GM12878 (cell line): ENCODE data around the gene IGF1R.

Experiments used
- ESRRA ChIP-seq: IDR thresholded peaks from 2 replicates; pipeline ENCODE4 v1.6.1; 2012; ENCODE audit warnings: mild to moderate bottlenecking, low read length, improper control_type of control experiment
- MXI1 ChIP-seq: fragments of 150-350 bp; IDR thresholded peaks from 2 replicates; pipeline ENCODE4 v1.6.1; 2011; ENCODE audit warnings: low read depth, mild to moderate bottlenecking, inconsistent platforms, low read length, improper control_type of control experiment
- PAX8 ChIP-seq: fragments of 450-650 bp; IDR thresholded peaks from 2 replicates; pipeline ENCODE4 v1.6.1; 2017; ENCODE audit warnings: mild to moderate bottlenecking, moderate library complexity
- POLR2A ChIP-seq: IDR thresholded peaks from 2 replicates; pipeline ENCODE4 v1.6.1; 2011; ENCODE audit warnings: low read depth, mild to moderate bottlenecking, low read length
- POLR2AphosphoS5 ChIP-seq: IDR thresholded peaks from 2 replicates; pipeline ENCODE4 v1.6.1; 2011; ENCODE audit warnings: mild to moderate bottlenecking, low read length, inconsistent platforms
- ZNF274 ChIP-seq: IDR thresholded peaks from one replicate; pipeline ENCODE4 v1.8.0; 2011; ENCODE audit not compliant: insufficient read length, insufficient read depth
- TF ChIP-seq, protein P1 (sequence below): IDR thresholded peaks from 2 replicates; pipeline ENCODE4 v1.6.1; 2011; ENCODE audit warnings: mild to moderate bottlenecking, low read depth, low read length, moderate library complexity; ENCODE audit not compliant: insufficient replicate concordance

DNA sequence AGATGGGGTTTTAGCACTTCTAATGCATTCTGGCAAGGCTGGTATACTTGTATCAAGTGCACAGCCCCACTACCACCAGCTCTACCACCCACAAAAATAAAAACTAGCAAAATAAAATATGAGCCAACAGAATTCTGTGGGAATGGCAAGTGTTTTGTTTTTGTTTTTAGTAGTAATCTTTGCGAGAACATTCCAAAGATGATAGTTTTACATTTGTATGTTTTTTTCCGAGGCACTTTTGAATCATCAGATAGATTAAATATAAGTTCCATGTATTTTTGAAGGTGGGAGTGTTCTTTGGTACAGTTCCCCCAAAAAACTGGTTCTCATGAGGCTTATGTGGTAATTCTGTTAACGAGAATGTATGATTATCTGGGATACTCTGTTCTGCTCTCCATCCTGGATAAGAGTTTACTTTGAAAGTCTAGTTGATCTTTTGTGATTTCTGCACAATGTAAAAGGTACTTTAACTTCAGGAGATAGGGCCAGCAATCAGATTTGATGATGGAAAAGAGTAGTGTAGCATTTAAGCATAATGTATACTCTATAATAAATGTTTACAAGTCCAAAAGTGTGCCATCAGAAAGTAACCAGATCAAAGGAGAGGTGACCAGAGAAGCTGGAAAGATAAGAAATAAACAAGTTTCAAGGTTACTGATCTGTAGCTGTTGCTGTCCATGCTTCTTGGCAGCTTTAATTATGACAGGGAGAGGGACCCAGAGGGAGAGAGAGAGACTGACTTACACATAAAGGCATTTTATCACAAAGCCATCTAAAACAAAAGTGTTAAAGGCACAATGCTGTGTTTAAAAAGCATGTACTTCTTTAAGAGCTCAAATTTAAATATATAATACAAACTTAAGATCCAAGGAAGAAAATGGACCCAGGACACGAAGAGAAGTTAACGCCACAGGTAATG is 228.4 kb downstream of the IGF1R start:
- TF ChIP-seq POLR2A (no peak), MXI1 (no peak), ZNF274 (no peak), POLR2AphosphoS5 (no peak), ESRRA (no peak), PAX8 (no peak)
- TF ChIP-seq, protein P1, sequence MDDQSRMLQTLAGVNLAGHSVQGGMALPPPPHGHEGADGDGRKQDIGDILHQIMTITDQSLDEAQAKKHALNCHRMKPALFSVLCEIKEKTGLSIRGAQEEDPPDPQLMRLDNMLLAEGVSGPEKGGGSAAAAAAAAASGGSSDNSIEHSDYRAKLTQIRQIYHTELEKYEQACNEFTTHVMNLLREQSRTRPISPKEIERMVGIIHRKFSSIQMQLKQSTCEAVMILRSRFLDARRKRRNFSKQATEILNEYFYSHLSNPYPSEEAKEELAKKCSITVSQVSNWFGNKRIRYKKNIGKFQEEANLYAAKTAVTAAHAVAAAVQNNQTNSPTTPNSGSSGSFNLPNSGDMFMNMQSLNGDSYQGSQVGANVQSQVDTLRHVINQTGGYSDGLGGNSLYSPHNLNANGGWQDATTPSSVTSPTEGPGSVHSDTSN, result no peak
